K562 (cell line): ENCODE measurements around the gene OPRD1. TPM values are rescaled to one million over a fixed set of nuclear protein-coding genes. Genes with fewer than 3 reads are reported as not detected.

ENCODE experiments used
- ARID2 ChIP-seq: fragments of 450-650 bp; IDR thresholded peaks from 2 replicates; pipeline ENCODE4 v1.6.1; 2017; ENCODE audit warnings: antibody characterized with exemption, mild to moderate bottlenecking
- MYBL2 ChIP-seq, 2 experiments: fragments of 450-650 bp in 1 of 2; sonication (generic) in 1 of 2; formaldehyde crosslinking in 1 of 2; IDR thresholded peaks; 2 replicates each; pipeline versions ENCODE4 v1.6.1 to v1.8.1; 2017 to 2022; ENCODE audit warnings: borderline replicate concordance in 1 of 2, inconsistent platforms in 1 of 2, low read depth in 1 of 2, mild to moderate bottlenecking in 1 of 2, missing genetic modification reagents in 1 of 2, moderate library complexity in 1 of 2
- RAD51 ChIP-seq: fragments of 450-650 bp; IDR thresholded peaks from 2 replicates; pipeline ENCODE4 v1.7.1; 2016; ENCODE audit warnings: low read depth, mild to moderate bottlenecking, borderline replicate concordance
- SIN3B ChIP-seq: fragments of 450-650 bp; IDR thresholded peaks from 2 replicates; pipeline ENCODE4 v1.6.1; 2017; ENCODE audit warnings: low read depth, mild to moderate bottlenecking, moderate library complexity
- SLC30A9 ChIP-seq: fragments of 250-450 bp; sonication (Bioruptor Pico); IDR thresholded peaks from 2 replicates; pipeline ENCODE4 v1.8.0; 2022; ENCODE audit warnings: mild to moderate bottlenecking, moderate library complexity
- ZNF324 ChIP-seq: fragments of 250-450 bp; sonication (Bioruptor Pico); IDR thresholded peaks from 2 replicates; pipeline ENCODE4 v1.4.0; 2020; ENCODE audit warnings: mild to moderate bottlenecking
- polyA plus RNA-seq, 8 experiments: library from polyadenylated mRNA; depleted of rRNA in 4 of 8; stranded (reverse) in 5 of 8; unstranded in 3 of 8; fragments of >200 nt; fragmentation: Nextera tagmentation in 2 of 8; fragmentation: Illumina TruSeq in 1 of 8; extraction: Ambion mirVana in 2 of 8; extraction: Trizol in 1 of 8; gene quantifications; 2 replicates each; pipeline versions ENCODE4 v1.2.1 to v1.2.3, GENCODE V29; 2011 to 2014; ENCODE audit warnings: inconsistent platforms in 1 of 8, missing spikeins in 1 of 8
- total RNA-seq, 7 experiments: library from RNA; depleted of rRNA in 6 of 7; stranded (reverse); fragments of >200 nt in 6 of 7; fragmentation: Illumina TruSeq in 2 of 7; extraction: Trizol in 2 of 7; gene quantifications; 2 replicates each; pipeline versions ENCODE4 v1.2.1 to v1.2.3, GENCODE V29; 2011 to 2021; ENCODE audit warnings: low replicate concordance in 1 of 7
- TF ChIP-seq, protein P1 (sequence below): fragments of 450-650 bp; IDR thresholded peaks from 2 replicates; pipeline ENCODE4 v1.6.1; 2016; ENCODE audit warnings: mild to moderate bottlenecking, moderate library complexity
- TF ChIP-seq, protein P2 (sequence below): sonication (generic); formaldehyde crosslinking; IDR thresholded peaks from 2 replicates; pipeline ENCODE4 v1.9.0; 2022; ENCODE audit warnings: mild to moderate bottlenecking, missing genetic modification reagents
- TF ChIP-seq, protein P3 (sequence below), 2 experiments: IDR thresholded peaks; 2 replicates each; pipeline ENCODE4 v1.6.1; 2011; ENCODE audit warnings: borderline replicate concordance in 1 of 2, control low read depth in 1 of 2, low read depth in 1 of 2, low read length in 1 of 2, mild to moderate bottlenecking in 1 of 2, mixed read lengths in 1 of 2, moderate library complexity in 1 of 2; ENCODE audit not compliant: insufficient read depth in 1 of 2, insufficient read length in 1 of 2, poor library complexity in 1 of 2, severe bottlenecking in 1 of 2; ENCODE audit errors: extremely low read depth in 1 of 2
- TF ChIP-seq, protein P4 (sequence below): fragments of 150-350 bp; conservative IDR thresholded peaks from 2 replicates; pipeline ENCODE4 v1.6.1; 2014; ENCODE audit warnings: low read length

OPRD1 gene
- total and polyA plus RNA-seq, 9 of the 15 experiments (the other 6 are each of a cell fraction or from before 2014, with no cell fraction given): under 0.01 to 0.03 (median under 0.01) TPM; not detected in 6

DNA sequence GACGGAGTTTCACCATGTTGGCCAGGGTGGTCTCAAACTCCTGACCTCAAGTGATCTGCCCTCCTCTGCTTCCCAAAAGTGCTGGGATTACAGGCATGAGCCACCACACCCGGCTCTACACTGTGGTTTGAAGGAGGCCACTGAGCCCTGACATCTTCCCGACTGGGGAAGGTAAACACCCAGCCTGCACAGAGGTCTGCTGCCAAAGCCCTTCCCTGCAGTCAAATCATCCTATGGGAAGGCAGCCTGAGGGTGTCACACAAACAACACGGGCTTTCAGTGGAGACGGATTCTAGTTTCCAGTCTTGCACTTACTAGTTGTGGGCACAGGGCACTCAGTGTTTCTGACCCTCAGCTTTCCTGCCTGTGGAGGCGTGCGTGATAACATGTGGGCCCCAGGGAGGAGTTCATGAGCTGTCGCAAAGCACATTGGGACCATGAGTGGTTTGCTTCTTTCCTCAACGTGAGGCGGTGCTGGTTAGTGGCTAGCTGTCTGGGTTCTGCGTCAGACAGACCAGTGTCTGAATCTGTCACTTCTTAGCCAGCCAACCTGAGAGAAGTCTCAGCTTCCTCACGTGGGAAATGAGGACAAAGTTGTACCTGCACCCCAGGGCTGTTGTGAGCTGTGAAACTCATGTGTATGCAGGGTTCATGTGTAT lies 21.5 kb upstream of the OPRD1 start (continued):
- TF ChIP-seq, protein P1, sequence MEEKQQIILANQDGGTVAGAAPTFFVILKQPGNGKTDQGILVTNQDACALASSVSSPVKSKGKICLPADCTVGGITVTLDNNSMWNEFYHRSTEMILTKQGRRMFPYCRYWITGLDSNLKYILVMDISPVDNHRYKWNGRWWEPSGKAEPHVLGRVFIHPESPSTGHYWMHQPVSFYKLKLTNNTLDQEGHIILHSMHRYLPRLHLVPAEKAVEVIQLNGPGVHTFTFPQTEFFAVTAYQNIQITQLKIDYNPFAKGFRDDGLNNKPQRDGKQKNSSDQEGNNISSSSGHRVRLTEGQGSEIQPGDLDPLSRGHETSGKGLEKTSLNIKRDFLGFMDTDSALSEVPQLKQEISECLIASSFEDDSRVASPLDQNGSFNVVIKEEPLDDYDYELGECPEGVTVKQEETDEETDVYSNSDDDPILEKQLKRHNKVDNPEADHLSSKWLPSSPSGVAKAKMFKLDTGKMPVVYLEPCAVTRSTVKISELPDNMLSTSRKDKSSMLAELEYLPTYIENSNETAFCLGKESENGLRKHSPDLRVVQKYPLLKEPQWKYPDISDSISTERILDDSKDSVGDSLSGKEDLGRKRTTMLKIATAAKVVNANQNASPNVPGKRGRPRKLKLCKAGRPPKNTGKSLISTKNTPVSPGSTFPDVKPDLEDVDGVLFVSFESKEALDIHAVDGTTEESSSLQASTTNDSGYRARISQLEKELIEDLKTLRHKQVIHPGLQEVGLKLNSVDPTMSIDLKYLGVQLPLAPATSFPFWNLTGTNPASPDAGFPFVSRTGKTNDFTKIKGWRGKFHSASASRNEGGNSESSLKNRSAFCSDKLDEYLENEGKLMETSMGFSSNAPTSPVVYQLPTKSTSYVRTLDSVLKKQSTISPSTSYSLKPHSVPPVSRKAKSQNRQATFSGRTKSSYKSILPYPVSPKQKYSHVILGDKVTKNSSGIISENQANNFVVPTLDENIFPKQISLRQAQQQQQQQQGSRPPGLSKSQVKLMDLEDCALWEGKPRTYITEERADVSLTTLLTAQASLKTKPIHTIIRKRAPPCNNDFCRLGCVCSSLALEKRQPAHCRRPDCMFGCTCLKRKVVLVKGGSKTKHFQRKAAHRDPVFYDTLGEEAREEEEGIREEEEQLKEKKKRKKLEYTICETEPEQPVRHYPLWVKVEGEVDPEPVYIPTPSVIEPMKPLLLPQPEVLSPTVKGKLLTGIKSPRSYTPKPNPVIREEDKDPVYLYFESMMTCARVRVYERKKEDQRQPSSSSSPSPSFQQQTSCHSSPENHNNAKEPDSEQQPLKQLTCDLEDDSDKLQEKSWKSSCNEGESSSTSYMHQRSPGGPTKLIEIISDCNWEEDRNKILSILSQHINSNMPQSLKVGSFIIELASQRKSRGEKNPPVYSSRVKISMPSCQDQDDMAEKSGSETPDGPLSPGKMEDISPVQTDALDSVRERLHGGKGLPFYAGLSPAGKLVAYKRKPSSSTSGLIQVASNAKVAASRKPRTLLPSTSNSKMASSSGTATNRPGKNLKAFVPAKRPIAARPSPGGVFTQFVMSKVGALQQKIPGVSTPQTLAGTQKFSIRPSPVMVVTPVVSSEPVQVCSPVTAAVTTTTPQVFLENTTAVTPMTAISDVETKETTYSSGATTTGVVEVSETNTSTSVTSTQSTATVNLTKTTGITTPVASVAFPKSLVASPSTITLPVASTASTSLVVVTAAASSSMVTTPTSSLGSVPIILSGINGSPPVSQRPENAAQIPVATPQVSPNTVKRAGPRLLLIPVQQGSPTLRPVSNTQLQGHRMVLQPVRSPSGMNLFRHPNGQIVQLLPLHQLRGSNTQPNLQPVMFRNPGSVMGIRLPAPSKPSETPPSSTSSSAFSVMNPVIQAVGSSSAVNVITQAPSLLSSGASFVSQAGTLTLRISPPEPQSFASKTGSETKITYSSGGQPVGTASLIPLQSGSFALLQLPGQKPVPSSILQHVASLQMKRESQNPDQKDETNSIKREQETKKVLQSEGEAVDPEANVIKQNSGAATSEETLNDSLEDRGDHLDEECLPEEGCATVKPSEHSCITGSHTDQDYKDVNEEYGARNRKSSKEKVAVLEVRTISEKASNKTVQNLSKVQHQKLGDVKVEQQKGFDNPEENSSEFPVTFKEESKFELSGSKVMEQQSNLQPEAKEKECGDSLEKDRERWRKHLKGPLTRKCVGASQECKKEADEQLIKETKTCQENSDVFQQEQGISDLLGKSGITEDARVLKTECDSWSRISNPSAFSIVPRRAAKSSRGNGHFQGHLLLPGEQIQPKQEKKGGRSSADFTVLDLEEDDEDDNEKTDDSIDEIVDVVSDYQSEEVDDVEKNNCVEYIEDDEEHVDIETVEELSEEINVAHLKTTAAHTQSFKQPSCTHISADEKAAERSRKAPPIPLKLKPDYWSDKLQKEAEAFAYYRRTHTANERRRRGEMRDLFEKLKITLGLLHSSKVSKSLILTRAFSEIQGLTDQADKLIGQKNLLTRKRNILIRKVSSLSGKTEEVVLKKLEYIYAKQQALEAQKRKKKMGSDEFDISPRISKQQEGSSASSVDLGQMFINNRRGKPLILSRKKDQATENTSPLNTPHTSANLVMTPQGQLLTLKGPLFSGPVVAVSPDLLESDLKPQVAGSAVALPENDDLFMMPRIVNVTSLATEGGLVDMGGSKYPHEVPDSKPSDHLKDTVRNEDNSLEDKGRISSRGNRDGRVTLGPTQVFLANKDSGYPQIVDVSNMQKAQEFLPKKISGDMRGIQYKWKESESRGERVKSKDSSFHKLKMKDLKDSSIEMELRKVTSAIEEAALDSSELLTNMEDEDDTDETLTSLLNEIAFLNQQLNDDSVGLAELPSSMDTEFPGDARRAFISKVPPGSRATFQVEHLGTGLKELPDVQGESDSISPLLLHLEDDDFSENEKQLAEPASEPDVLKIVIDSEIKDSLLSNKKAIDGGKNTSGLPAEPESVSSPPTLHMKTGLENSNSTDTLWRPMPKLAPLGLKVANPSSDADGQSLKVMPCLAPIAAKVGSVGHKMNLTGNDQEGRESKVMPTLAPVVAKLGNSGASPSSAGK: peak; percentile 86
- TF ChIP-seq, protein P2, sequence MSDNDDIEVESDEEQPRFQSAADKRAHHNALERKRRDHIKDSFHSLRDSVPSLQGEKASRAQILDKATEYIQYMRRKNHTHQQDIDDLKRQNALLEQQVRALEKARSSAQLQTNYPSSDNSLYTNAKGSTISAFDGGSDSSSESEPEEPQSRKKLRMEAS: peak; percentile 74
- no peak for TF ChIP-seq MYBL2 (IDR thresholded peaks at IDR 0.05; ENCODE audit: low read depth)
- TF ChIP-seq MYBL2 (CRISPR knock-in tag; IDR thresholded peaks at IDR 0.05; ENCODE audit: borderline replicate concordance): no peak
- no peak for TF ChIP-seq RAD51
- TF ChIP-seq SIN3B: no peak
- 0 out of 2 replicates have a peak, but pooled peaks have one; percentile 19 for TF ChIP-seq ZNF324 (CRISPR knock-in tag)
- no peak for TF ChIP-seq SLC30A9 (CRISPR knock-in tag)
- TF ChIP-seq, protein P3, sequence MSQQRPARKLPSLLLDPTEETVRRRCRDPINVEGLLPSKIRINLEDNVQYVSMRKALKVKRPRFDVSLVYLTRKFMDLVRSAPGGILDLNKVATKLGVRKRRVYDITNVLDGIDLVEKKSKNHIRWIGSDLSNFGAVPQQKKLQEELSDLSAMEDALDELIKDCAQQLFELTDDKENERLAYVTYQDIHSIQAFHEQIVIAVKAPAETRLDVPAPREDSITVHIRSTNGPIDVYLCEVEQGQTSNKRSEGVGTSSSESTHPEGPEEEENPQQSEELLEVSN (IDR thresholded peaks at IDR 0.05; ENCODE audit: borderline replicate concordance in 1 of 2, extremely low read depth in 1 of 2, insufficient read depth in 1 of 2, insufficient read length in 1 of 2, low read depth in 1 of 2, low read length in 1 of 2, poor library complexity in 1 of 2, severe bottlenecking in 1 of 2): peak in 1 of 2 experiments; percentile 57
- TF ChIP-seq, protein P4, sequence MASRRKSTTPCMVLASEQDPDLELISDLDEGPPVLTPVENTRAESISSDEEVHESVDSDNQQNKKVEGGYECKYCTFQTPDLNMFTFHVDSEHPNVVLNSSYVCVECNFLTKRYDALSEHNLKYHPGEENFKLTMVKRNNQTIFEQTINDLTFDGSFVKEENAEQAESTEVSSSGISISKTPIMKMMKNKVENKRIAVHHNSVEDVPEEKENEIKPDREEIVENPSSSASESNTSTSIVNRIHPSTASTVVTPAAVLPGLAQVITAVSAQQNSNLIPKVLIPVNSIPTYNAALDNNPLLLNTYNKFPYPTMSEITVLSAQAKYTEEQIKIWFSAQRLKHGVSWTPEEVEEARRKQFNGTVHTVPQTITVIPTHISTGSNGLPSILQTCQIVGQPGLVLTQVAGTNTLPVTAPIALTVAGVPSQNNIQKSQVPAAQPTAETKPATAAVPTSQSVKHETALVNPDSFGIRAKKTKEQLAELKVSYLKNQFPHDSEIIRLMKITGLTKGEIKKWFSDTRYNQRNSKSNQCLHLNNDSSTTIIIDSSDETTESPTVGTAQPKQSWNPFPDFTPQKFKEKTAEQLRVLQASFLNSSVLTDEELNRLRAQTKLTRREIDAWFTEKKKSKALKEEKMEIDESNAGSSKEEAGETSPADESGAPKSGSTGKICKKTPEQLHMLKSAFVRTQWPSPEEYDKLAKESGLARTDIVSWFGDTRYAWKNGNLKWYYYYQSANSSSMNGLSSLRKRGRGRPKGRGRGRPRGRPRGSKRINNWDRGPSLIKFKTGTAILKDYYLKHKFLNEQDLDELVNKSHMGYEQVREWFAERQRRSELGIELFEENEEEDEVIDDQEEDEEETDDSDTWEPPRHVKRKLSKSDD: no peak
- no peak for TF ChIP-seq ARID2
